ENCODE results near the gene CMYA5. TPM values are rescaled to one million over a fixed set of nuclear protein-coding genes. Genes with fewer than 3 reads are reported as not detected.

Gene CMYA5
- total RNA-seq, 1 donor from 2014 or later, result 0.44 TPM

GRCh38 chr5:79845448-79846197 is 156.0 kb downstream of the CMYA5 start:
- no peak for DNase-seq (ENCODE audit: low read depth, low spot score)
- H3K4me3 Mint-ChIP-seq, result no peak overlapping the region
- H3K4me1 Mint-ChIP-seq, result peaks cover 20% of the 10 kb centered on the region
- peaks cover under 1% of the 10 kb centered on the region for H3K27me3 Mint-ChIP-seq (ENCODE audit: low read depth)
- no peak overlapping the region for H3K27ac Mint-ChIP-seq (ENCODE audit: unreplicated experiment)
- peaks cover 3% of the 10 kb centered on the region for H3K9me3 Mint-ChIP-seq
- no peaks in the 10 kb centered on the region for H3K36me3 Mint-ChIP-seq (ENCODE audit: low read depth)
- no peak for TF ChIP-seq CTCF (conservative IDR thresholded peaks at IDR 0.05)

DNA sequence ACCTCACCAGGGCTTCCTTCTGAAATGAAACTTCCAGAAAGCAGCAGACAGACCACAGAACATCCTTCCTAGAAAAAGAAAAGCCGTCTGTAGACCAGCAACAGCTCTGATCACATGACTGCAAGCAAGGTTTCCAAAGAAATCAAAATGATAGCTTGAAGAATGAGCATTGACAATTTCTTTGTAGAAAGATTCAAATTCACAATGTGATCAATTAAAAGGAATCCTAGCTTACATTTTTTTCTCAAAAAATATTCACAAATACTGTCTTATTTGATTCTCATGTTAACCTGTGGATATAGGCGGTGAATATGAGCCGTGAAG is 156.5 kb downstream of the CMYA5 start:
- Mint-ChIP-seq H3K27me3 (ENCODE audit: low read depth) (no peaks in the 10 kb centered on the region), H3K36me3 (ENCODE audit: low read depth) (no peaks in the 10 kb centered on the region), H3K9me3 (peaks cover 3% of the 10 kb centered on the region), H3K4me1 (peaks cover 17% of the 10 kb centered on the region), H3K4me3 (no peak overlapping the region), H3K27ac (ENCODE audit: unreplicated experiment) (no peak overlapping the region)
- DNase-seq (ENCODE audit: low read depth, low spot score), result no peak
- no peak for TF ChIP-seq CTCF (conservative IDR thresholded peaks at IDR 0.05)

DNA sequence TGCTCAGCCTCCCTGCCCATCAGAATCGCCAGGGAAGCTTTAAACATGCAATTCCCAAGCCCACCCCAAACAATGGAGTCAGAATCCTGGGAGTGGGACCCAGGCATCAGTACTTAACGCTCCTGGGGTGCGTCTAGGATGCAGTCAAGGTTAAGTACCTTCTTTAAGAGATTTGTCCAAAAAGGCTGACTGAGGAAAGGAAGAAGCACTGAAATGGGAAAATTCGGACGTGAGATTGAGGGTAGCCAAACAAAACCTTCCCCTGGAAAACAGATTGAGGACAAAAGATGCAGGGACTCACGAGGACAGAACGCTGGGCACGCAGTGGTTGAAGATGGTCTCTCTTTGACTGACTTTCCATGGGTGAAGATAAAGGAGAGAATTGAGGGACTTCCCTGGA is 157.9 kb downstream of the CMYA5 start:
- DNase-seq (ENCODE audit: low read depth, low spot score), result no peak
- peaks cover 3% of the 10 kb centered on the region for H3K9me3 Mint-ChIP-seq
- TF ChIP-seq CTCF (conservative IDR thresholded peaks at IDR 0.05), result no peak
- H3K4me1 Mint-ChIP-seq, result peaks cover 10% of the 10 kb centered on the region
- H3K27me3 Mint-ChIP-seq (ENCODE audit: low read depth), result no peaks in the 10 kb centered on the region
- H3K36me3 Mint-ChIP-seq (ENCODE audit: low read depth), result no peaks in the 10 kb centered on the region
- no peak overlapping the region for H3K4me3 Mint-ChIP-seq
- H3K27ac Mint-ChIP-seq (ENCODE audit: unreplicated experiment), result no peak overlapping the region

DNA sequence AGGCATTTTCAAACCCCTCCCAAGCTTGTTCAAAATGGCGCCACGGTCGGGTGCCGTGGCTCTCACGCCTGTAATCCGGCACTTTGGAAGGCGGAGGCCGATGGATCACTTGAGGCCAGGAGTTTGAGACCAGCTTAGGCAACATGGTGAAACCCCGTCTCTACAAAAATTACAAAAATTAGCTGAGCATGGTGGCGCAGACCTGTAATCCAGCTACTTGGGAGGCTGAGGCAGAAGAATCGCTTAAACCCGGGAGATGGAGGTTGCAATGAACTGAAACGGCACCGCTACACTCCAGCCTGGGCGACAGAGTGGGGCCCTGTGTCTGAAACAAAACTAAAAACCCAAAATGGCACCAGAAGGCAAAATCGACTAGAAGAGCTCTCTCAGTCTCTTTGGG is 159.4 kb downstream of the CMYA5 start:
- Mint-ChIP-seq H3K4me1 (peaks cover 10% of the 10 kb centered on the region), H3K27me3 (ENCODE audit: low read depth) (no peaks in the 10 kb centered on the region), H3K36me3 (ENCODE audit: low read depth) (no peaks in the 10 kb centered on the region), H3K27ac (ENCODE audit: unreplicated experiment) (no peak overlapping the region), H3K4me3 (no peak overlapping the region), H3K9me3 (no peaks in the 10 kb centered on the region)
- no peak for TF ChIP-seq CTCF (conservative IDR thresholded peaks at IDR 0.05)
- DNase-seq (ENCODE audit: low read depth, low spot score), result no peak

Other genes with a start within 250 kb of the CMYA5 start
- 28.1 and 29.3 TPM in 2 replicates for gene HOMER1, start 175.7 kb upstream of the CMYA5 start, total RNA-seq
- gene TENT2, start 77.4 kb upstream of the CMYA5 start, total RNA-seq, result 38.3 and 42.2 TPM in 2 replicates

Measured in neural crest cell (in vitro differentiated cells).